Measurements from ENCODE around the gene PRKD2.

DNA sequence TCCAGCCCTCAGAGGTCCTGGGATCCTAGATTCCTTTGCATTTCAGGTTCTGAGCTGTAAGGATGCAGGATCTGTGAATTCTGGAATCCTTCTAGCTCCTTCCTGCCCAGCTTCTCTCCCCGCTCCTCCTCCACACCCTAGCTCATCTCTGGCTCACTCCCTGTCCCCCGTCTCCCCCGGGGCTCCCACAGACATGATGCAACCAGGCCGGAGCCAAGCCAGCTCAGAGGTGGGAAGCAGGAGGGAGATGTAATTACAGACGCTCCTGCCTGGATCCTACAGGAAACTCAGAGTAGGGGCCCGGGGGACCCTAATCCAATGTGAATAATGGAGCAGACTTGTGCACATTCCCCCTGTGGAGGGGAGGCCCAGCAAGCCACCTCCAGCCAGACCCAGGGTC is 85.4 kb downstream of the PRKD2 start:
- TF ChIP-seq, protein P1, sequence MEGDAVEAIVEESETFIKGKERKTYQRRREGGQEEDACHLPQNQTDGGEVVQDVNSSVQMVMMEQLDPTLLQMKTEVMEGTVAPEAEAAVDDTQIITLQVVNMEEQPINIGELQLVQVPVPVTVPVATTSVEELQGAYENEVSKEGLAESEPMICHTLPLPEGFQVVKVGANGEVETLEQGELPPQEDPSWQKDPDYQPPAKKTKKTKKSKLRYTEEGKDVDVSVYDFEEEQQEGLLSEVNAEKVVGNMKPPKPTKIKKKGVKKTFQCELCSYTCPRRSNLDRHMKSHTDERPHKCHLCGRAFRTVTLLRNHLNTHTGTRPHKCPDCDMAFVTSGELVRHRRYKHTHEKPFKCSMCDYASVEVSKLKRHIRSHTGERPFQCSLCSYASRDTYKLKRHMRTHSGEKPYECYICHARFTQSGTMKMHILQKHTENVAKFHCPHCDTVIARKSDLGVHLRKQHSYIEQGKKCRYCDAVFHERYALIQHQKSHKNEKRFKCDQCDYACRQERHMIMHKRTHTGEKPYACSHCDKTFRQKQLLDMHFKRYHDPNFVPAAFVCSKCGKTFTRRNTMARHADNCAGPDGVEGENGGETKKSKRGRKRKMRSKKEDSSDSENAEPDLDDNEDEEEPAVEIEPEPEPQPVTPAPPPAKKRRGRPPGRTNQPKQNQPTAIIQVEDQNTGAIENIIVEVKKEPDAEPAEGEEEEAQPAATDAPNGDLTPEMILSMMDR (IDR thresholded peaks at IDR 0.05; ENCODE audit: borderline replicate concordance, extremely low read depth, low read length, poor library complexity, severe bottlenecking) = no peak
- no peak for TF ChIP-seq EZH2 (IDR thresholded peaks at IDR 0.05; ENCODE audit: borderline replicate concordance, low read depth, low read length, severe bottlenecking)

Measured in DND-41 (cell line).